Measurements from ENCODE around the gene GRM7. TPM values are rescaled to one million over a fixed set of nuclear protein-coding genes. Genes with fewer than 3 reads are reported as not detected.

GRM7 gene
- total and polyA plus RNA-seq, 12 donors = 0.27 to 7.8 (median 3.2) TPM; not detected in 3

- no peak overlapping the region for H3K4me3 ChIP-seq
- peak in 2 of 7 donors; percentile 16 to 23 for DNase-seq
Measured at GRCh38 chr3:7382293-7383010, 521.5 kb downstream of the GRM7 start.

GRCh38 chr3:7385635-7386034 is 524.7 kb downstream of the GRM7 start:
- DNase-seq = no peak
- no peak overlapping the region for H3K4me3 ChIP-seq
- TF ChIP-seq POLR2A (IDR thresholded peaks at IDR 0.05) (no peak), CTCF (IDR thresholded peaks at IDR 0.05) (no peak)
- WGBS, 4 donors = 66 to 79% (median 71%) methylated on average over 2 of the region's 2 CpGs
- peaks cover 11 to 17% of the 10 kb centered on the region in 2 donors for H3K4me1 ChIP-seq (replicated peaks in 1 of 2)
- H3K9me3 ChIP-seq (replicated peaks in 1 of 3) = no peaks in the 10 kb centered on the region
- no peaks in the 10 kb centered on the region for H3K27me3 ChIP-seq
- no peaks in the 10 kb centered on the region for H3K36me3 ChIP-seq (replicated peaks in 1 of 2)
- H3K27ac ChIP-seq = no peak overlapping the region
- intact Hi-C loops (cut with DNase I) = no loop called here

More at GRCh38 chr3:7382293-7383010, 521.5 kb downstream of the GRM7 start:
- 26 to 44% (median 33%) methylated on average over 2 of the region's 2 CpGs for WGBS, 4 donors
- Histone ChIP-seq H3K36me3 (replicated peaks in 1 of 2) (no peaks in the 10 kb centered on the region), H3K27me3 (no peaks in the 10 kb centered on the region), H3K9me3 (replicated peaks in 1 of 3) (no peaks in the 10 kb centered on the region), H3K27ac (no peak overlapping the region), H3K4me1 (replicated peaks in 1 of 2) (peaks cover 11 to 17% of the 10 kb centered on the region in 2 donors)
- intact Hi-C loops (cut with DNase I) = no loop called here
- TF ChIP-seq CTCF (IDR thresholded peaks at IDR 0.05) (no peak), POLR2A (IDR thresholded peaks at IDR 0.05) (no peak)

- DNase-seq = no peak
- Histone ChIP-seq H3K36me3 (replicated peaks in 1 of 2) (no peaks in the 10 kb centered on the region), H3K27me3 (no peaks in the 10 kb centered on the region), H3K4me3 (no peak overlapping the region), H3K9me3 (replicated peaks in 1 of 3) (no peaks in the 10 kb centered on the region), H3K27ac (no peak overlapping the region), H3K4me1 (replicated peaks in 1 of 2) (peaks cover under 1 to 2% of the 10 kb centered on the region in 2 donors)
- no peak for TF ChIP-seq CTCF (IDR thresholded peaks at IDR 0.05)
- TF ChIP-seq POLR2A (IDR thresholded peaks at IDR 0.05) = no peak
- WGBS, 4 donors = 81 to 86% (median 84%) methylated on average over 2 of the region's 2 CpGs
- intact Hi-C loops (cut with DNase I) = no loop called here
Measured at GRCh38 chr3:7388026-7388425, 527.1 kb downstream of the GRM7 start.

DNA sequence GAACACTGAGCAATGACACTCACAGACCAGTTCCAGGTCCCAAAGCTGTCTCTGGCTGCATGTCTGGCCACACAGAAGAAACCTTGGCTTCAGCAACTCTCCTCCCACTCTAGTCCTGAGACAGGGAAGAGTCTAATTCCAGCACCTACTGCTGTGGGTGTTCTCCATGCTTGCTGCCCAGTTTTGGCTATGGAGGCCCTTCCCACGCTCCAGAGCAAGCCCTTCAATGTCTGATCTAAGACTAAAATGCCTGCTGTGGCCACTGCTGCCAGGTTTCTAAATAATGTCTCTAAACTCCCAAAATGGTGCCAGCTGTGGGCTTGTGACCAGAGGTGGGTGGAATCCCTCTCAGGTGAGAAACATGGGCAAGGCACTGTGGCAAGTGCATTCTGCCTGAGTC is 531.3 kb downstream of the GRM7 start:
- Histone ChIP-seq H3K9me3 (replicated peaks in 1 of 3) (no peaks in the 10 kb centered on the region), H3K27ac (no peak overlapping the region), H3K36me3 (replicated peaks in 1 of 2) (no peaks in the 10 kb centered on the region), H3K4me1 (replicated peaks in 1 of 2) (no peaks in the 10 kb centered on the region), H3K27me3 (no peaks in the 10 kb centered on the region), H3K4me3 (no peak overlapping the region)
- intact Hi-C loops (cut with DNase I) = no loop called here
- no peak for DNase-seq
- TF ChIP-seq CTCF (IDR thresholded peaks at IDR 0.05) (no peak), POLR2A (IDR thresholded peaks at IDR 0.05) (no peak)
- 89 to 100% (median 96%) methylated on average over 1 of the region's 1 CpG for WGBS, 4 donors

Measured in adrenal gland (tissue), 12 donors.